HCEC 1CT (cell line): ENCODE measurements around the gene ATP6V1D.
"Not testable (repeated sequence)": the region's sequence is repeated elsewhere in the genome, so short reads cannot be mapped to it uniquely, and the experiment has no call there.

Source experiments
- DNase-seq: peaks from one replicate; pipeline ENCODE4 v3.0.0-alpha.2; 2017

ATP6V1D gene

GRCh38 chr14:67365476-67365875 lies 5.9 kb upstream of the ATP6V1D start:
- DNase-seq = no peak

- DNase-seq = no peak
Observed at GRCh38 chr14:67360470-67361206, 1.0 kb upstream of the ATP6V1D start.

- DNase-seq = peak; percentile 72
Observed at GRCh38 chr14:67358924-67359774, 455 bp downstream of the ATP6V1D start.

GRCh38 chr14:67357969-67358354 lies 1.6 kb downstream of the ATP6V1D start:
- no peak for DNase-seq

GRCh38 chr14:67357186-67357968 lies 2.2 kb downstream of the ATP6V1D start:
- DNase-seq = no peak

GRCh38 chr14:67352055-67352454 lies 7.5 kb downstream of the ATP6V1D start:
- no peak for DNase-seq

- no peak for DNase-seq
Observed at GRCh38 chr14:67345583-67345982, 14.0 kb downstream of the ATP6V1D start.

GRCh38 chr14:67343601-67344230 lies 15.9 kb downstream of the ATP6V1D start:
- DNase-seq = peak; percentile 11

- not testable (repeated sequence) for DNase-seq
Observed at GRCh38 chr14:67341231-67341630, 18.4 kb downstream of the ATP6V1D start.

- DNase-seq = no peak
Observed at GRCh38 chr14:67335781-67336180, 23.8 kb downstream of the ATP6V1D start.

- no peak for DNase-seq
Observed at GRCh38 chr14:67332468-67332867, 27.1 kb downstream of the ATP6V1D start.

GRCh38 chr14:67331368-67332125 lies 28.1 kb downstream of the ATP6V1D start:
- DNase-seq = no peak

- DNase-seq = not testable (repeated sequence)
Observed at GRCh38 chr14:67329666-67330065, 29.9 kb downstream of the ATP6V1D start.

- DNase-seq = peak; percentile 51
Observed at GRCh38 chr14:67319142-67319541, 40.5 kb downstream of the ATP6V1D start.

- DNase-seq = no peak
Observed at GRCh38 chr14:67317822-67318221, 41.8 kb downstream of the ATP6V1D start.

GRCh38 chr14:67313153-67313552 lies 46.5 kb downstream of the ATP6V1D start:
- DNase-seq = no peak

- no peak for DNase-seq
Observed at GRCh38 chr14:67311868-67312267, 47.7 kb downstream of the ATP6V1D start.
